Neural cell (in vitro differentiated cells): ENCODE results near the gene ITGAL.

ENCODE experiments used
- CTCF ChIP-seq: fragments of 450-650 bp; IDR thresholded peaks from 2 replicates; pipeline ENCODE4 v1.5.1; 2014; ENCODE audit warnings: antibody characterized with exemption, mild to moderate bottlenecking, moderate library complexity; ENCODE audit not compliant: poor library complexity, severe bottlenecking
- EP300 ChIP-seq: fragments of 450-650 bp; conservative IDR thresholded peaks from 2 replicates; pipeline ENCODE4 v1.6.1; 2014; ENCODE audit warnings: antibody characterized with exemption, mild to moderate bottlenecking, moderate library complexity; ENCODE audit not compliant: poor library complexity, severe bottlenecking
- EZH2 ChIP-seq: fragments of 200-600, 300-800 bp; shearing (Covaris generic), sonication (generic); IDR thresholded peaks from 2 replicates; pipeline ENCODE4 v1.6.1; 2014; ENCODE audit warnings: antibody characterized with exemption, low read length, borderline replicate concordance, mild to moderate bottlenecking; ENCODE audit not compliant: insufficient read depth, poor library complexity, severe bottlenecking
- MXI1 ChIP-seq: fragments of 450-650 bp; conservative IDR thresholded peaks from 2 replicates; pipeline ENCODE4 v1.6.1; 2014; ENCODE audit warnings: antibody characterized with exemption, mild to moderate bottlenecking; ENCODE audit not compliant: poor library complexity, severe bottlenecking
- POLR2AphosphoS5 ChIP-seq: IDR thresholded peaks from 2 replicates; pipeline ENCODE4 v1.6.1; 2012
- RAD21 ChIP-seq: fragments of 450-650 bp; conservative IDR thresholded peaks from 2 replicates; pipeline ENCODE4 v1.6.1; 2014; ENCODE audit warnings: antibody characterized with exemption, mild to moderate bottlenecking, moderate library complexity
- REST ChIP-seq: IDR thresholded peaks from 2 replicates; pipeline ENCODE4 v1.6.1; 2012; ENCODE audit warnings: borderline replicate concordance
- SMC3 ChIP-seq: fragments of 450-650 bp; conservative IDR thresholded peaks from 2 replicates; pipeline ENCODE4 v1.6.1; 2014; ENCODE audit warnings: antibody characterized with exemption, mild to moderate bottlenecking, moderate library complexity; ENCODE audit not compliant: poor library complexity

- TF ChIP-seq CTCF (no peak), EP300 (no peak), MXI1 (no peak), EZH2 (no peak), RAD21 (no peak), POLR2AphosphoS5 (no peak), REST (no peak), SMC3 (no peak)
Measured at GRCh38 chr16:30503403-30504296, 31.1 kb downstream of the ITGAL start.
